Kidney capillary endothelial cell (primary cell): ENCODE results near the gene GALM.
"Not testable (repeated sequence)": the region's sequence is repeated elsewhere in the genome, so short reads cannot be mapped to it uniquely, and the experiment has no call there.

Source experiments
- DNase-seq: peaks from one replicate; pipeline ENCODE4 v3.0.0-alpha.2; 2018; ENCODE audit warnings: low spot score

Gene GALM

GRCh38 chr2:38650012-38650411 is 15.9 kb upstream of the GALM start:
- no peak for DNase-seq

GRCh38 chr2:38650717-38651116 is 15.2 kb upstream of the GALM start:
- no peak for DNase-seq

DNA sequence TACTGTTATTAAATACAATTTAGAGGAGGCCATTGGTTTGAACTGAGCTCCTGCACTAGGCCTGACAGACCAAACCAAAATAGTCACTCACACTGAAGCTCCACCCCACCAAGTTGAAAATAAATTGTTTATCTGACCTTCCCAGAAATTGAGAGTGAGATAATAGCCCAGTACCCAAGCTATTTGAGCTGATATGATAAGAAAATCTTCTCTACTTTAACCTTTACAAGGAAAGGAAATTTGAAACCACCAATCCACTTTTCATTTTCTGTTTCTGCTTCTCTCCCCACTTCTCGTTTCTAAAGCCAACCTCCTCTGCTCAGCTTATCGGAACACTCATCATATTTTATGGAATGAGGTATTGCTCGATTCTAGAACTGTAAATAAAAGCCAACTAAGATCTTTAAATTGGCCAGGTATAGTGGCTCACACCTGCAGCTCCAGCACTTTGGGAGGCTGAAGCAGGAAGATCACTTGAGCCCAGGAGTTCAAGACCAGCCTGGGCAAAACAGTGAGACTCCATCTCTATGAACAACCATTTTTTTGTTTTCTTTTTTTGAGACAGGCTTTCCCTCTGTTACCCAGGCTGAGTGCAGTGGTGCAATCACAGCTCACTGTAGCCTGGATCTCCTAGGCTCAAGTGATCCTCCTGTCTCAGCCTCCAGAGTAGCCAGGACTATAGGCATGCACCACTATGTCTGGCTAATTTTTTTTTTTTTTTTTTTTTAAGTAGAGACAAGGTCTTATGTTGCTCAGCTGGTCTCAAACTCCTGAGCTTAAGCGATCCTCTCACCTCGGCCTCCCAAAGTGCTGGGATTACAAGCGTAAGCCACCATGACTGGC is 13.3 kb upstream of the GALM start:
- DNase-seq: no peak

GRCh38 chr2:38653380-38653714 is 12.6 kb upstream of the GALM start:
- DNase-seq: no peak

- DNase-seq: no peak
These were observed 12.0 kb upstream of the GALM start for GRCh38 chr2:38653715-38654527.

- DNase-seq: no peak
These were observed 11.2 kb upstream of the GALM start for GRCh38 chr2:38654528-38655381.

DNA sequence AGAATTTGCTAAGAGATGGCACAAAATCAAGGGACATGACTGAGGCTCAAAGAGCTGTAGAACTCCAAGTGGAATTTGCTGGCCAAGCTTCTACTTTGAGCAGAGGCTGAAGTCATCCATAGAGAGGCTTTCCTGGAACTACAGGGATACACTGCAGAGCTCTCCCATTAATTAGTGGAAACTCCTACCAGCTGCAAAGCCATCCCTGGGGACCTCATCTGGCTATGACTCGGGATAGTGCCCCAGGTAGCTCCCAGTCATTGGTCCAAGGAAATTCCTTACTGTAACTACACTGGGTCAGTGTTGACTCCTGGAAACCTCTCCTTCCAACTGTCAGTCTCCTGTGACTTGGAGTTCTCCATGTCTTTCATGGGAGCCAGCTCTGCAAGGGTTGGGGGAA is 10.5 kb upstream of the GALM start:
- no peak for DNase-seq

DNA sequence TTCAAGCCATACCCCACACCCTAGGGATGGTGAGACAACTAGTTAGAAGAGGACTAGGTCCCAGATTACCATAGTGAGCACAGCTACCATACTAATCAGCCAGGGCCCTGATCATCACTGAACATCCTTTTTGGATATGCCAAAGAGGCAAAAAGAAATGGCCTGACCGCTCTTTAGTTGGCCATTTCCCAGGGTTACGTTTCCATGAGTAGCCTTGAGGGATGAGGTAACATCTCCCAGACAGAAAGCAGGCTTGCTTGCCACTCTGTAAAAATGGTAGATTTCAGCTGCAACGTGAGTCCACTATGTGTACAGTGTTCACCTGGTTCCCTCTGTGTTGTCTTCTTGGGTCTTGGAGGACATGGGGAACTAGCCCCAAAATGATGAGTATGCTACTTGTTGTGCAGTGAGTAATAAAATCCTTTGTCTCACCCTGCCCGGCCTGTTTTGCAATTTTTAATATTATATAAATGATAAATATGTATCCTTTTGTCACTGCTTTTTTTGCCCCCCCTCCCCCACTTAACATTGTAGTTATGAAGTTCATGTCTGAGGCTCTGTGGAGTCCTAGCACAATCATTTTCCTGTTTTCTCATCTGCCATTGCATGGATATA is 8.9 kb upstream of the GALM start:
- no peak for DNase-seq

GRCh38 chr2:38658613-38659012 is 7.3 kb upstream of the GALM start:
- DNase-seq: no peak

- DNase-seq: no peak
These were observed 6.8 kb upstream of the GALM start for GRCh38 chr2:38659115-38659514.

- DNase-seq: no peak
These were observed 5.6 kb upstream of the GALM start for GRCh38 chr2:38660282-38660681.

DNA sequence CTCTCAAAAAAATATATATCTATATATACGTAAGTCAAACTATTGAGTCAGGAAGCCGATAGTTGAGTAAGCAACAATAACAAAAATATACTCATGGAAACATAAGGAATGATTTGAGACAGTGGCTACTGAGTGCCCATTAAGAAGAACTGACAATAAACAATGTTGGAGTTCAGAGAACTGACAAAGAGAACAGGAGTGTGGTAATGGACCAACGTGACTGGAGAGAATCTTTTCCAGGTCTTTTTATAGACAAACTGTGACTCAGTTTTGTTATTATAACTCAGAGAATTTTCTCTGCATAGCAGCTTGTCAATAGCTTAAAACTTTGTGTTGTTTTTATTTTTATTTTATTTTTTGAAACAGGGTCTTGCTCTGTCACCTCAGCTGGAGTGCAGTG is 4.6 kb upstream of the GALM start:
- no peak for DNase-seq

DNA sequence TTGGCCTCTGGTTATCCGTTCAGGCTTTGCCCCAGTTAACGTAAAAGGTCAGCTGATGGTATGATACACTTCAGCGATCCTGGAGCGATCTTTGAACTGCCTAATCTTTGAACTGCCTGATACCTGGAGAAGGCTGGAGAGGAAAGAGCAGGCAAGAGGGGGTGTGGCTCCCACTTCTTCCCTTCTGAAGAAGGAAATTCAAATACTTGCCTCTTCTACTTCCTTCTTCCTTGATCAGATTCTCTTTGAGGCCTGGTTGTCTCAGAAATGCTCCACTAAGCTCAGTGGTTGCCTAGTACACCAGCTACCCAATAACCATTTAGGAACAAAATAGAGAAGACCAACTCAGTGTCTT is 619 bp downstream of the GALM start:
- DNase-seq: no peak

DNA sequence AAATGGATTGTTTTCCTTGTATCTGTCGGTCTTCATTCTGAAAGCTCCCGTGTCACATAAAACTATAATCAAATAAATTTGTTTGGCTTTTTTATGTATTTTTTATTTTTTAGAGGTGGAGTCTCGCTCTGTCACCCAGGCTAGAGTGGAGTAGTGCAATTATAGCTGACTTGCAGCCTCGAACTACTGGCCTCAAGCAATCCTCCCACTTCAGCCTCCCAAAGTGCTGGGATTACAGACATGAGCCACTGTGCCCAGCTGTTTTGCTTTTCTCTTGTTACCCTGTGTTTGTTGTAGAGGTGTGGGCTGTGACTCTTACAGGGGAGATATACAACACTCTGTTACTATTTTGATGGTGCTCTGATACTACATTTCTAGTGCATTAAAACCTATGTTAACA is 2.2 kb downstream of the GALM start:
- no peak for DNase-seq

GRCh38 chr2:38668779-38669479 is 3.0 kb downstream of the GALM start:
- DNase-seq: no peak

DNA sequence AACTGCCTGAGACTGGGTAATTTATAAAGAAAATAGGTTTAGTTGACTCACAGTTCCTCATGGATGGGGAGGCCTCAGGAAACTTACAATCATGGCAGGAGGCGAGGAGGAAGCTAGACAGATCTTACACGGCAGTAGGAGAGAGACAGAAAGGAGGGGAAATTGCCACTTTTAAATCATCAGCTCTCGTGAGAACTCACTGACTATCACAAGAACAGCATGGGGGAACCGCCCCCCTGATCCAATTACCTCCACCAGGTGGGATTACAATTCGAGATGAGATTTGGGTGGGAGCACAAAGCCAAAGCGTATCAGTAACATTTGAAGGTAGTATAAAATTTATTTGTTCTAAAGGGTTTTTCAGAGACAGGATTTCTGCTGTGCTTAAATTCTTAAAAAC is 5.4 kb downstream of the GALM start:
- DNase-seq: no peak

DNA sequence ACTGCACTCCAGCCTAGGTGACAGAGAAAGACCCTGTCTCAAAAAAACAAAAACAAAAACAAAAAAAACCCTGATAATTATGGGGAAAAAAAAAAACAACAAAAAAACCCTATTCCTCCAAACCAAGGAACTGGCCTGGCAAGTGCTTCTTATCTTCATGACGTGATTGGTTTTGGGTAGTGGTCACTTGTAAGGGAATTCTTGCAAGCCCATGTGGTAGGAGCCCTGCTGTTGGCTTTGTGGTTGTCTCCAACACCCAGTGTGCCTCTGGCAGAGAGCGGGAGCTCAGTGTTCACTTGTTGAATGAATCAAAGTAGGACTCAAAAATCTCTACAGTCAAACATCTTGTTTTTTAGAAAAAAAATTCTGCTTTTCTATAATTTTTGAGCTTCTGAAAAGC is 6.0 kb downstream of the GALM start:
- DNase-seq: no peak

DNA sequence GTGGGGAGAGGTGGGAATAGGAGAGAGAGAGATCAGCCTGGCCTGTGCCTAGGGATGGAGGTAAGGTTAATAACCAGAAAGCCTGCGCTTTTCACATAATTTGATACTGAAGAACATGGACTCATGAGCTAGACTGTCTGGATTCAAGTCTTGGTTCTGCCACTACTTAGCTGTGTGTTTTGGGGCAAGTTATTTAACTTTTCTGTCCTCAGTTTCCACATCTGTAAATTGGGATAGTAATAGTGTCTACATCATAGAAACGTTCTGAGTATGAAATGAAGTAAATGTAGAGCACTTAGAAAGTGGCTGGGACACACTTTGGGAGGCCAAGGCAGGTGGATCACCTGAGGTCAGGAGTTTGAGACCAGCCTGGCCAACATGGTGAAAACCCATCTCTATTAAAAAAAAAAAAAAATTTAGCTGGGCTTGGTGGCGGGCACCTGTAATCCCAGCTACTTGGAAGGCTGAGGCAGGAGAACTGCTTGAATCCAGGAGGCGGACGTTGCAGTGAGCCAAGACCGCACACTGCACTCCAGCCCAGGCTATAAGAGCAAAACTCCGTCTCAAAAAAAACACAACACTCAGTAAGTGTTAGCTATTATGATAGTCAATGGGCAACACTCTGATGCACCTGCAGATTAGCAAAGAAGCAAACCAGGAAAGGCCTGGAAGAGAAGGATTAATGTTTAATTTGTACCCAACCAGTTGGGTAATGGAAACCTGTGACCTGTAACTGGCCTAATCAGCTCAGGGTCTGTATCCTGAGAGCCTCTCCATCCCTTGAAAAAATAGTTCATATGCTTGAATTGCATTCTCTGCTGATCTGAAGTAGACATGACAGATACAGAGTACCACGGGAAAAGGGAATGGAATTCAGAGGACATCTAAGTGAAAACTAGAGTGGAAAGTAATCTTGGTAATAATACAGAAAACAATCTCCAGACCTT is 6.8 kb downstream of the GALM start:
- no peak for DNase-seq

- DNase-seq: no peak
These were observed 10.8 kb downstream of the GALM start for GRCh38 chr2:38676681-38677080.

DNA sequence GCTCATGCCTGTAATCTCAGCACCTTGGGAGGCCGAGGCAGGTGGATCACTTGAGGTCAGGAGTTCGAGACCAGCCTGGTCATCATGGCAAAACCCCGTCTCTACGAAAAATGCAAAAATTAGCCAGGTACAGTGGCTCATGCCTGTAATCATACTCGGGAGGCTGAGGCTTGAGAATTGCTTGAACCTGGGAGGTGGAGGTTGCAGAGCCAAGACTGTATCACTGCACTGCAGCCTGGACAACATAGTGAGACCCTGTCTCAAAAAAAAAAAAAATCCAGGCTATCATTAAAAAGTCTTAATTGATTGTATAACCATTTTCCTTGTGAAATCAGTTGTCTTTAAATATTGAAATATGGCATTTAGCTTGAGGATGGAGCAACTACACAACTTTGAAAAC is 15.0 kb downstream of the GALM start:
- not testable (repeated sequence) for DNase-seq
